Stomach (tissue), 19 donors: ENCODE results near the gene NANS. TPM values are rescaled to one million over a fixed set of nuclear protein-coding genes. Genes with fewer than 3 reads are reported as not detected.
A peak's percentile ranks its signal among the peaks of the same experiment; 100 is the strongest.

ENCODE experiments used
- DNase-seq, 2 donors: peaks; one replicate each; pipeline versions ENCODE4 v3.0.0 to v3.0.0-alpha.2; 2013 to 2019
- H3K27ac ChIP-seq, 5 donors: fragments of 200-600 bp in 4 of 5; sonication (generic) in 4 of 5; one replicate each; pipeline ENCODE4 v1.5.1; 2013 to 2019; ENCODE audit warnings: mild to moderate bottlenecking in 1 of 5, moderate library complexity in 1 of 5
- H3K27me3 ChIP-seq, 3 donors: fragments of 200-600 bp; sonication (generic); one replicate each; pipeline ENCODE4 v1.5.1; 2017 to 2019; ENCODE audit warnings: mixed run types in 1 of 3
- H3K36me3 ChIP-seq, 4 donors: fragments of 200-600 bp; sonication (generic); 1 replicate in 3 of 4; 2 replicates in 1 of 4; pipeline ENCODE4 v1.5.1; 2016 to 2019
- H3K4me1 ChIP-seq, 4 donors: fragments of 200-600 bp; sonication (generic); one replicate each; pipeline ENCODE4 v1.5.1; 2016 to 2019
- H3K4me3 ChIP-seq, 4 donors: fragments of 200-600 bp; sonication (generic) in 3 of 4; one replicate each; pipeline ENCODE4 v1.5.1; 2016 to 2019; ENCODE audit warnings: mild to moderate bottlenecking in 1 of 4
- H3K9me3 ChIP-seq, 4 donors: fragments of 200-600 bp; sonication (generic); one replicate each; pipeline ENCODE4 v1.5.1; 2016 to 2019
- EP300 ChIP-seq: sonication (generic); formaldehyde crosslinking; IDR thresholded peaks from one replicate; pipeline ENCODE4 v1.6.1; 2017; ENCODE audit warnings: antibody characterized with exemption
- POLR2A ChIP-seq, 4 donors: fragments of 450-650 bp; IDR thresholded peaks; one replicate each; pipeline ENCODE4 v1.6.1; 2016; ENCODE audit warnings: antibody characterized with exemption in 4 of 4, control low read depth in 2 of 4, mild to moderate bottlenecking in 1 of 4, moderate library complexity in 1 of 4
- POLR2AphosphoS5 ChIP-seq, 3 donors: sonication (generic); formaldehyde crosslinking; IDR thresholded peaks; one replicate each; pipeline ENCODE4 v1.6.1; 2016; ENCODE audit warnings: antibody characterized with exemption in 3 of 3
- WGBS, 5 donors: extraction: QIAGEN DNeasy Blood & Tissue Kit in 3 of 5; methylation state at CpG; one replicate each; pipeline versions ENCODE4 v1.1.5 to v1.1.7; 2013 to 2018; 5-methylcytosine and 5-hydroxymethylcytosine counted together
- intact Hi-C: fragments of 100-400 bp; cut with DNase I; formaldehyde crosslinking; loops from one replicate; pipeline ENCODE4 v1.15.1; 2023; ENCODE audit warnings: low total_unique reads
- long read RNA-seq, 10 donors: transcript quantifications; one replicate each; lab custom pipeline, GENCODE V29; 2026
- polyA plus RNA-seq, 3 donors: library from polyadenylated mRNA; stranded (reverse); fragments of 200-250 nt; gene quantifications; one replicate each; pipeline ENCODE4 v1.2.3, GENCODE V29; 2013
- total RNA-seq, 5 donors: library from RNA; depleted of rRNA; stranded (reverse); fragments of >200 nt; gene quantifications; one replicate each; pipeline versions ENCODE4 v1.1.0 to v1.2.3, GENCODE V29; 2014 to 2016
- TF ChIP-seq, protein P1 (sequence below), 7 experiments: fragments of 450-650 bp in 4 of 7; fragments of 200-600 bp in 3 of 7; sonication (generic) in 3 of 7; IDR thresholded peaks; one replicate each; pipeline ENCODE4 v1.5.1; 2016 to 2019; ENCODE audit warnings: antibody characterized with exemption in 7 of 7, control low read depth in 2 of 7, mild to moderate bottlenecking in 1 of 7
- donor health status: healthy with polysubstance abuse.
- donor health status: Bipolar disorder and iron deficiency.
- donor health status: healthy.

NANS gene, protein sequence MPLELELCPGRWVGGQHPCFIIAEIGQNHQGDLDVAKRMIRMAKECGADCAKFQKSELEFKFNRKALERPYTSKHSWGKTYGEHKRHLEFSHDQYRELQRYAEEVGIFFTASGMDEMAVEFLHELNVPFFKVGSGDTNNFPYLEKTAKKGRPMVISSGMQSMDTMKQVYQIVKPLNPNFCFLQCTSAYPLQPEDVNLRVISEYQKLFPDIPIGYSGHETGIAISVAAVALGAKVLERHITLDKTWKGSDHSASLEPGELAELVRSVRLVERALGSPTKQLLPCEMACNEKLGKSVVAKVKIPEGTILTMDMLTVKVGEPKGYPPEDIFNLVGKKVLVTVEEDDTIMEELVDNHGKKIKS
- total RNA-seq: 100 to 1,000 TPM in 1 of 5 donors, 10 to 100 TPM in 4; 12.1 to 261 (median 82.1) TPM
- 100 to 1,000 TPM in 2 of 3 donors, 10 to 100 TPM in 1; 95.3 to 143 (median 104) TPM for polyA plus RNA-seq
- long read RNA-seq, donor 1, transcript NANS-201 (6 exons, 1,170 nt): major isoform, 17 of 33 reads
- long read RNA-seq, donor 1, partial matches to known transcripts: 12 of 33 reads
- long read RNA-seq, donor 1, other reads (novel, unspliced or antisense): 0 of 33 reads
- long read RNA-seq, donor 2, transcript NANS-201 (6 exons, 1,170 nt): major isoform, 17 of 26 reads
- long read RNA-seq, donor 2, partial matches to known transcripts: 7 of 26 reads
- long read RNA-seq, donor 2, other reads (novel, unspliced or antisense): 0 of 26 reads
- long read RNA-seq, donor 3, transcript NANS-201 (6 exons, 1,170 nt): major isoform, 19 of 29 reads
- long read RNA-seq, donor 3, partial matches to known transcripts: 10 of 29 reads
- long read RNA-seq, donor 3, other reads (novel, unspliced or antisense): 0 of 29 reads
- long read RNA-seq, donor 4: 0 reads
- long read RNA-seq, donor 5, transcript NANS-201 (6 exons, 1,170 nt): major isoform, 19 of 19 reads
- long read RNA-seq, donor 5, partial matches to known transcripts: 0 of 19 reads
- long read RNA-seq, donor 5, other reads (novel, unspliced or antisense): 0 of 19 reads
- long read RNA-seq, donor 6, transcript NANS-201 (6 exons, 1,170 nt): major isoform, 65 of 92 reads
- long read RNA-seq, donor 6, partial matches to known transcripts: 23 of 92 reads
- long read RNA-seq, donor 6, other reads (novel, unspliced or antisense): 0 of 92 reads
- long read RNA-seq, donor 7, transcript NANS-201 (6 exons, 1,170 nt): major isoform, 20 of 22 reads
- long read RNA-seq, donor 7, partial matches to known transcripts: 0 of 22 reads
- long read RNA-seq, donor 7, other reads (novel, unspliced or antisense): 0 of 22 reads
- long read RNA-seq, donor 8, transcript NANS-201 (6 exons, 1,170 nt): major isoform, 40 of 52 reads
- long read RNA-seq, donor 8, partial matches to known transcripts: 12 of 52 reads
- long read RNA-seq, donor 8, other reads (novel, unspliced or antisense): 0 of 52 reads
- long read RNA-seq, donor 9, transcript NANS-201 (6 exons, 1,170 nt): major isoform, 30 of 48 reads
- long read RNA-seq, donor 9, partial matches to known transcripts: 17 of 48 reads
- long read RNA-seq, donor 9, other reads (novel, unspliced or antisense): 0 of 48 reads
- long read RNA-seq, donor 10, transcript NANS-201 (6 exons, 1,170 nt): major isoform, 9 of 9 reads
- long read RNA-seq, donor 10, partial matches to known transcripts: 0 of 9 reads
- long read RNA-seq, donor 10, other reads (novel, unspliced or antisense): 0 of 9 reads

DNA sequence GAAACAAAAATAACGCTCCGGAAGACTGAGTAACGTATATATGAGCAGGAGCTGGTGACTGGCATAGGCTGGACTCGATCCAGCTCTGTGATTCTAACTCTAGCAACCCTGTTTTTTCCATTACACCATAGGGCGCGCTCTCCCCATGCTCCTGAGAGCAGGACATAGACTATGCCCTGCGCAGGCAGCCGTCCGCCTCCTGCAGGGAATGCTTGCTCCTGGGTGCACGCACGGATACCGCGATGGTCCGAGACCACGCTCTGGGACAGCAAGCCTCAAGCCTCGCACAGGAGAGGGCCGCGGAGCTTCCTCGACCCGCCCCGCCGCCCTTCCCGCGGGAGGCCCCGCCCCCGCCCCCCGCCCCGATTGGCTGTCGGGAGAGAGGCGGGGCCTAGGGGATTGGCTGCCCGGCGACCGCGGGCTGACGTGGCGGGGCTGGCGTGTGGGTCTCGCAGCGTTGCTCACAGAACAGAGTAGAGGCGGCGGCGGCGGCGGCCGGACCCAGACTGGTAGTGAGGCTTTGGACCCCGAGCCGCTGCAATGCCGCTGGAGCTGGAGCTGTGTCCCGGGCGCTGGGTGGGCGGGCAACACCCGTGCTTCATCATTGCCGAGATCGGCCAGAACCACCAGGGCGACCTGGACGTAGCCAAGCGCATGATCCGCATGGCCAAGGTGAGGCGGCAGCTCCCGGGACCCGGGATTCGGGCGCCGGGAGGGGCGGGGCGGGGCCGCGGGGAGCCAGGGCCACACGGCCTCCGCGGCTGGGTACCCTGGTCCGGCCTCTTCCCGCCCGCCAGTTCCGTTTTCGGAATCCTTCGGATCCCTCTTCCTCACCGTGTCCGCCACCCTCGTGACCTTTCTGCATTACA lies at the start of gene NANS:
Gene NANS (plus strand): TSS at position 464 of the 869 bp plus-strand sequence. CDS start 77 bp downstream, at position 541.
- peaks cover 9 to 48% (median 36%) of the 10 kb centered on the region in 4 donors for H3K4me1 ChIP-seq
- TF ChIP-seq POLR2A (IDR thresholded peaks at IDR 0.05) (peak in 3 of 4 donors; percentile 61 to 94 (median 77)), EP300 (no peak), POLR2AphosphoS5 (IDR thresholded peaks at IDR 0.05) (peak; percentile 89 to 99 (median 98))
- TF ChIP-seq, protein P1, sequence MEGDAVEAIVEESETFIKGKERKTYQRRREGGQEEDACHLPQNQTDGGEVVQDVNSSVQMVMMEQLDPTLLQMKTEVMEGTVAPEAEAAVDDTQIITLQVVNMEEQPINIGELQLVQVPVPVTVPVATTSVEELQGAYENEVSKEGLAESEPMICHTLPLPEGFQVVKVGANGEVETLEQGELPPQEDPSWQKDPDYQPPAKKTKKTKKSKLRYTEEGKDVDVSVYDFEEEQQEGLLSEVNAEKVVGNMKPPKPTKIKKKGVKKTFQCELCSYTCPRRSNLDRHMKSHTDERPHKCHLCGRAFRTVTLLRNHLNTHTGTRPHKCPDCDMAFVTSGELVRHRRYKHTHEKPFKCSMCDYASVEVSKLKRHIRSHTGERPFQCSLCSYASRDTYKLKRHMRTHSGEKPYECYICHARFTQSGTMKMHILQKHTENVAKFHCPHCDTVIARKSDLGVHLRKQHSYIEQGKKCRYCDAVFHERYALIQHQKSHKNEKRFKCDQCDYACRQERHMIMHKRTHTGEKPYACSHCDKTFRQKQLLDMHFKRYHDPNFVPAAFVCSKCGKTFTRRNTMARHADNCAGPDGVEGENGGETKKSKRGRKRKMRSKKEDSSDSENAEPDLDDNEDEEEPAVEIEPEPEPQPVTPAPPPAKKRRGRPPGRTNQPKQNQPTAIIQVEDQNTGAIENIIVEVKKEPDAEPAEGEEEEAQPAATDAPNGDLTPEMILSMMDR (IDR thresholded peaks at IDR 0.05): no peak
- H3K27ac ChIP-seq: peak within 1 kb of the TSS; percentile 94 to 98 (median 97)
- 0 to 2% (median 0%) methylated on average over 41 to 80 of the region's 80 CpGs for WGBS, 5 donors
- H3K27me3 ChIP-seq: no peaks in the 10 kb centered on the region
- H3K4me3 ChIP-seq: peak within 1 kb of the TSS; percentile 61 to 86 (median 78)
- no peaks in the 10 kb centered on the region for H3K9me3 ChIP-seq
- peaks cover 6 to 13% (median 9%) of the 10 kb centered on the region in 4 donors for H3K36me3 ChIP-seq
- intact Hi-C loops: no loop called here
- peak; percentile 96 to 98 for DNase-seq

DNA sequence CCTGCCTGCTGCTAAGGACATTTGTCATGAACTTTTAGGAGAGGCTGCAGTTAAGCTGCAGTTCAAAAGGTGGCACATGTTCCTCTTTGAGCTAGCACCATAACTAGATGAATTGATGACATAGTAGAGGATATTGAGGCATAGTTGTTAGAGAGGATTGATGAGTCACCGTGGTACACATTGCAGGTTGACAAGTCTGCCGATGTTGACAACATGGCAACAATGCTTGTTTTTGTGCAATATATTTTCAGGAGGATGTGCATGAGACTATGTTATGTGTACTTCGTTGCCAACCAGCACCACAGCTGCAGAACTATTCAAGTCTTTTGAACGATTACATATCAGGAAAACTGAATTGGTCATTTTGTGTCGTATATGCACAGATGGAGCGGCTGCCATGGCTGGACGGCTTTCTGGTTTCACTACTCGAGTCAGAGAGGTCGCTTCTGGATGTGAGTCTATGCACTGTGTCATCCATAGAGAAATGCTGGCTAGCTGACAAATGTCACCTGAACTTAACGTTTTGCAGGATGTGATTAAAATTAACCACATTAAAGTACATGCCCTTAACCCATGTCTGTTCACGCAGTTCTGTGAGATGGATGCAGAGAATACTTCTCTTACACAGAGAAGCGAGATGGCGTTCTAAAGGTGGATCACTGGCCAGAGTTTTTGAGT lies 49.1 kb upstream of the NANS start:
- WGBS, 5 donors: 81 to 88% (median 83%) methylated on average over 13 of the region's 13 CpGs
- DNase-seq: no peak
- Histone ChIP-seq H3K27me3 (no peaks in the 10 kb centered on the region), H3K36me3 (peaks cover 40 to 98% (median 89%) of the 10 kb centered on the region in 4 donors), H3K4me3 (no peak overlapping the region), H3K4me1 (peaks cover 0 to 27% (median 13%) of the 10 kb centered on the region in 4 donors), H3K27ac (no peak overlapping the region), H3K9me3 (no peaks in the 10 kb centered on the region)
- TF ChIP-seq, protein P1 (IDR thresholded peaks at IDR 0.05): no peak
- no peak for TF ChIP-seq POLR2A (IDR thresholded peaks at IDR 0.05)
- TF ChIP-seq EP300: no peak
- no peak for TF ChIP-seq POLR2AphosphoS5 (IDR thresholded peaks at IDR 0.05)
- intact Hi-C loops: no loop called here

DNA sequence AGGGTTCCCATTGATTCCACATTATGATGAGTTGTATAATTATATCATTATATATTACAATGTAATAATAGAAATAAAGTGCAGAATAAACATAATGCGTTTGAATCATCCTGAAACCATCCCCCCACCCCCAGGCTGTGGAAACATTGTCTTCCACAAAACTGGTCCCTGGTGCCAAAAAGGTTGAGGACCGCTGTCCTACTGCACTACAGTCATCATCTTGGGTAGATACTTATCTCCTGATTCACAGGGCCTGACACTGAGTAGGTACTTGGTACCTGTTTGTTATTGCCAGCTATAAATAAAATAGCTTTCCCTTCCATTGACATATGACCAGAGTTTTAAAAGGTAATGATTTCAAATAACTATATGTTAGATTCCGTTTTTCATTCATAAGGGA lies 47.8 kb upstream of the NANS start:
- H3K9me3 ChIP-seq: no peaks in the 10 kb centered on the region
- TF ChIP-seq POLR2AphosphoS5 (IDR thresholded peaks at IDR 0.05) (no peak), EP300 (no peak), POLR2A (IDR thresholded peaks at IDR 0.05) (no peak)
- TF ChIP-seq, protein P1 (IDR thresholded peaks at IDR 0.05): no peak
- H3K36me3 ChIP-seq: peaks cover 54 to 100% (median 98%) of the 10 kb centered on the region in 4 donors
- no peak overlapping the region for H3K27ac ChIP-seq
- intact Hi-C loops: no loop called here
- no peaks in the 10 kb centered on the region for H3K27me3 ChIP-seq
- DNase-seq: no peak
- H3K4me3 ChIP-seq: no peak overlapping the region
- 78 to 91% (median 87%) methylated on average over 3 of the region's 3 CpGs for WGBS, 5 donors
- peaks cover 0 to 13% (median 6%) of the 10 kb centered on the region in 4 donors for H3K4me1 ChIP-seq
